HG03442 (cell line): ENCODE data around the gene ZNF580.
A peak's percentile ranks its signal among the peaks of the same experiment; 100 is the strongest.

Experiments used
- ATAC-seq: cut with Tn5 transposase; IDR thresholded peaks from one replicate; pipeline ENCODE4 v1.9.1; 2021; ENCODE audit warnings: mild to moderate bottlenecking, moderate library complexity; ENCODE audit not compliant: unreplicated experiment

The ZNF580 gene

DNA sequence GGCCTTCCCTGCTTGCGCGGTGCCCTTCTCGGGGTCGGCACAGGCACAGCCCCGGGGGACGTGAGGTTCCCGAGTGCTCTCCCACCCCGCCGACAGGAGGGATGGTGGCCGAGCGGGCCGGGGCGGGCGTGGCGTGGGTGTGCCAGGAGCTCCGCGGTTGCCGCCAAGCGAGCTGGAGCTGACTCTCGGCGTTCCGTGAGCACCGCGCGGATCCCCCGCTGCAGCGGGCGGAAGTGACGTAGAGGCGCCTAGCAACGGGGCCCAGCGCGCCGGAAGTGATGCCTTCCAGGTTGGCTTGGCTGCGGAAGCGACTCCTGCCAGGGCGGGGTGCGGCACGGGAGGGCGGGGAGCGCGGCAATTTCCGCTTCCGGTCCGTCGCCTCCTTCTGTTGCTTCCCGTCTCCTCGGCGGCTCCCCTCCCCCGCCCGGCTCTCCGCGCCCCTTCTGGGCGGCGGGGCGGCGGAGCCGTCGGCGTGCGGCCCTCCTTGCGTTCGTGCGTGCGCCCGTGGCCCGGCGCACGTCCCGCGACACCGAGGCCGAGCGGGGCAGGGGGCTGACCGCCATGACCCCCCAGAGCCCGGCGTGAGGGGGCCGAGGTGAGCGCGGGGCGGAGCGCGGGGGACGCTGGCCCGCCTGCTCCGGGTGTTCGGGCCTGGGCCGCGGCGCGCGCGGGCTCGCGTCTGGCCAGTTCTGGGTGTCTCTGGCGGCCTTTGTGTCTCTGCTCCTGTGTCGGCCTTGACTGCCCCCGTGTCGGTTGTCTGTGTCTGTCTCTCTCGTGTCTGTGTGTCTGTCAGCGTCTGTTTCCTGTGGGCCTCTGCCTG is 34.2 kb downstream of the ZNF580 start, which contains the start of gene EPN1:
Gene EPN1 (plus strand): TSS at position 386 of the 820 bp plus-strand sequence. CDS start 3,402 bp downstream, outside the sequence.
- peak; percentile 65 for ATAC-seq

DNA sequence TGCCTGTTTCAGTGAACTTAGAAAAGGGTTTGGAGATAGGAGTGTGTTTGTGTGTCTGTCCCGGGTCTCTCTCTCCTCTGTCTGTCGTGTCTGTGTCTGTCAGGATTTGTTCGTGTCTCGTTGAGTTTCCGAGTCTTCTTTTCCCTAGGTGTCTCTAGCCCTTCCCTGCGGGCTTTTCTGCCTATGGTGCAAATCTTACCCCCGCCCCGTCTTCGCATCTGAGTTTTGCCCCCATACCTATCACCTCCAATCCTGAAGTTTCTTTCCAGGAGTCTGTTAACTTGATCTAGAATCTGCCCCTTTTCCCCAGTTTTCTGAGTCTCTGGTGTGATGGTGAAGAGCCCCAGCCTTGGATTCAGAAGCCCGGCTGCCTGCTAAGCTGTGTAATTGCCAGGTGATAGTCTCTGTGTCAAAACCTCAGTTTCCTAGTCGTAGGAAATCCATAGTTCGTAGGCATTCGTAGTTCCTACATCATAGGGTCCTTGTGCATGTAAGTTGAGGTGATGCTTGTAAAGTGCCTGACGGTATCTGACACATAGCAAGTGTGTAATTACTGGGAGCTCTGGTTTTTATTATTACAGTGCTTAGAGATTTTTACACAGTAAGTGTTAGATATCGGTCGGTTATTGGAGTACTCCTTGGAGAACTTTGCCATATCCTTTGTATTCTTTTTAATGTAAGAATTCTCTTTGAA is 35.0 kb downstream of the ZNF580 start:
- no peak for ATAC-seq

DNA sequence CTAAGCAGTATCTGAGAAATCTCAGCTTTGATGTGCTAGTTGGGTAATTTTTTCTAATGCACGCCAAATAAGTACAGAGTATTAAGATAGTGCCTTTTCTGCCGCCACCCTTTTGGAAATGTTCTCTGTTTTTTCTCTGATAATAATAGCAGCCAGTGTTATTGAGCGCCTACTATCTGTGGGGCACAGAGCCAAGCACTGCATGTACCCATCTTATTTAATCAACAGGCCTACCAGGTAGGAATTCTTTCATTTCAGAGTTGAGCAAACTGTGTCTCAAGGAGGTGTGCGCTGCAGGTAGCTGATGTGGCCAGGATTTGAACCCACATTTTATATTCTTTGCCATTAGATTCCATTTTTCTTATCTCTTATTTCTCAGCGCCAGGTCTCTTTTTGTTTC is 35.6 kb downstream of the ZNF580 start:
- ATAC-seq: no peak

DNA sequence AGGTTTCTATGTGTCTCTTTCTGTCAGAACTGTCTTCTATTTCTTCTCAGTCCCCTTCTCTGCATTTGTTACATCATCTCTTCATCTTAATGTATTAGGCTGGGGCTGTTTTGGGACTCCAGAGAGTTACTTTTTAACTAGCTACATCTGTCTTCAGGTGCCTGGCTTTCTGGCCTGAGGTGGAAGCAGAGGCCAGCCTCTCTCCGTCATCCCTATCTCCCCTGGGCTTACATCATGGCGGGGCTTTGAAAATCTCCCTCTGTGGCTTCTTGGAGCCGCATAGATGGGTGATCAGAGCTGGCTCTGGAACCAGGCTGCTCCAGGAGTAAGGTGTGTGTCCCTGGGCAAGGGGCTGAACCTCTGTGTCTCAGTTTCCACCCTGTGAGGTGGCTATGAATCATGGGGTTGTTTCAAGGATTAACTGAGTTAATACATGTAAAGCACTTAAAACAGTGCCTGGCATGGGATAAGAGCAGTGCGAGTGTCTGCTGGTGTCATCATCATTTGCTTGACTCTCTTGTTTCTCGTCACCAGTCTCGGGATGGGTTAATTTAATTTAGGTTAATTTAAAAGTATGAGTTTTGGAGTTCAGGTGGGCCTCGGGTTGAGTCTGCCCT is 36.2 kb downstream of the ZNF580 start:
- ATAC-seq: no peak

DNA sequence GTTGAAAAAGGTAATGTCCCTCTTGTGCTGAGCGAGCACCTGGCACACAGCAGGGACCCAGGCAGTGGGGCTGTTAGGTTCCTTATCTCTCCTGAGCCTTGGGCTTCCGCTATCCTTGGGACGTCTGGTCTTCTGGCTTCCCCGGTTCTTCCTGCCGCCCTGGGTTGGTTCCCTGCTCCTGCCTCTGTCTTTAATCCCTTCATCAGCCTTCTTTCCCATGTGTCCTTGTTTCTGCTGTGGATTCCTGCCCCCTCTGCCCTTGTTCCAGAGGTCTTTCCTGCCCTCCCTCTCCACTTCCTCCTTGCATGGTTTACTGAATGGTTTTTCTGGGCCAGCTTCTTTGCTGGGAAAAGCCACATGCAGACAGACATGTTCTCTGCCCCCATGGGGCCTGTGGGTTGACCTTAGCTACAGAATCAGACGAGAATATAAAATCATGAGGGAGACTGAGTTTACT is 36.8 kb downstream of the ZNF580 start:
- no peak for ATAC-seq

DNA sequence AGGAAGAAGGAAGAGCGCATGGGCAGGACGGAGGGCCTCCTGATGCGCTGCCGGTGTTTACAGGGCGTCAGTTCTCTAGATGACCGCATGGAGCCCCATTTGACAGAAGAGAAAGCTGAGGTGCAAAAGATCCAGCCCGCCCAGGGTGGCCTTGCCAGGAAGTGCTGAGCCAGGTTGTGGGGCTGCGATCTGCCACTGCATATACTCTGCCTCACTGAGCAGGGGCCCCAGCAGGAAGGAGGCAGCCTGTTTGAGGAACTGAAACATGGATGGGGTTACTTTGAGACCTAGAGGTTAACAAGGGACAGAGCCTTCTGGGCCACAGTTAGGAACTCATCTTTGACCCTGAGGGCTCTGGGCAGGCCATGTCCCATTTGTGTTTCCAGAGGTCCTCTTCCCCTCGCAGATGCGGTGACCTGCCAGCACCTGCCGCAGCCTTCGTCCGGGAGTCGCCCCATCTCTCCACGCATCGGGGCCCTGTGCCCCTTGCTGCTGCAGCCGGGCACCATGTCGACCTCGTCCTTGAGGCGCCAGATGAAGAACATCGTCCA is 37.4 kb downstream of the ZNF580 start:
- ATAC-seq: peak; percentile 62

DNA sequence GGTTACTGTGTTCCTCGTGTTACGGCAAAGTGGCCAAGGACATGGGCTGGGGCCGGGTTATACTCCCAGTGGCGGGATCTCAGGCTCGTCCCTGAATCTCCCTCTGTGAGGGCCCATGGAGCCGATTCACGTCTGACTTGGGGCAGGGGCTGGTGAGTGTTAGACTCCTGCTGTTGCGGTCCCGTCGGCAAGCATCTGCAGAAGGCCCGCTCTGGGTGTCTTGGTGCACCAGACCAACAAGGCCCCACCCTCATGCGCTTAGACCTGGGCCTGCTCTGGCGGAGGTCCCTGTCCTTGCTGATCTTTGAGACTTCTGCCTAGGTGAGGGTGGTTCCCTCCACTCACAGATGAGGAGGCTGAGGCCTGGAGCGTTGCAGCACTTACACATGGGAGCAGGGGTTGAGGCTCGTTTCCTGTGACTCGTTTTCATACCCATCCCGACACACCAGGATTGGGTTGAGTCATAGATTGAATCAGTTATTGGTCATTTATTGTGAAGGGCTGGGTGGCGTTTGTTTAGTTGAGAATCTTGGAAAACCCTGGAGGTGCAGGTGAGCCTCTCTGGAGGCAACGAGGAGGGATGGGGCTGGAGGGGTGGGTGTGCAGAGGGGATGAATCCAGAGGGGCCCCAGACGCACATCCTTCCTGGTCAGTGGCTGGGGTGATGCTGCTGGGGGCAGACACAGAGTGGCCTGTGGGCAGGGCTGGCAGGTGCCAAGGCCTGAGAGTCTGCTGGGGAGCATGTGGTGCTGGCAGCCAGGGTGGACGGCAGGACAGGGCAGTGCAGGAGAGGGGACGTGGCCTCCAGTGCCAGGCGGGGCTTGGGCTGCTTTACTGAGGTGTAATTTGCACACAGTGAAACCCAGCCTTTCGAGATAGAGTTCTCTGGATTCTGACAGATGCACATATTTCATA is 38.8 kb downstream of the ZNF580 start:
- ATAC-seq: no peak

DNA sequence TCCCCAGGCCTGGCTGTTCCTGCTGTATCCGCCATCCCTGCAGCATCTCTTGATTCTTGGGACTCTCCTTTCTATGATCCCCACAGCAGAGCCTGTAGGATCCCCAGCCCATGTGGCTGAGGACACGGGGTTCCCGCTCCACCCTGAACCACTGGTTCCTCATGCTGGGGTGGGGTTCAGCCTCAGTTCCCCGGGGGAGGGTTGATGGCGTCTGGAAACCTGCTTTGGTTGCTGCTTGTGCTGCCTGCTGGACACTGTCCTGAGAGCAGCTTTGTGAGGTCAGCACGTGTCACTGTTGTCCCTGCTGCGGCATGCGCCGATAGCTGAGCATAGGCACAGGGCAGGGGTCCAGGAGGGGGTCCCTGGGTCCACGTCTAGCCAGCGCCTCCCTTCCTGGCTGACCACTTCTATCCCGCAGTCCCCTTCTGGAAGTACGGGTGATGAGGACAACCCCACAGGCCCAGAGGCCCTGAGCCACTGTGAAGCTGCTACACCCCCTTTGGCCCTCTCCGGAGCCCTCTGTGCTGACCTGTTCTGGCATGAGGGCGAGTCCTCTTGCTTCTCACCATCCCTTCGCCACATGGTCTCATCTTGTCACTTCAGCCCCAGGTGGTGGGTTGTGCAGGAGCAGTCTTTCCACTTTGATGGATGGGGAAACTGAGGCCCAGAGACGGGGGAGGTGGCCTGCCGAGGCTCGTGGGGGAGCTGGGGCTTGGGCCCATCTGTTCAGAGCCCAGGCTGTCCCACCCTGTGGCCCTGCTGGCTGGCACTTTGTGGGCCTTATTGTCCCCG is 39.7 kb downstream of the ZNF580 start:
- ATAC-seq: no peak

DNA sequence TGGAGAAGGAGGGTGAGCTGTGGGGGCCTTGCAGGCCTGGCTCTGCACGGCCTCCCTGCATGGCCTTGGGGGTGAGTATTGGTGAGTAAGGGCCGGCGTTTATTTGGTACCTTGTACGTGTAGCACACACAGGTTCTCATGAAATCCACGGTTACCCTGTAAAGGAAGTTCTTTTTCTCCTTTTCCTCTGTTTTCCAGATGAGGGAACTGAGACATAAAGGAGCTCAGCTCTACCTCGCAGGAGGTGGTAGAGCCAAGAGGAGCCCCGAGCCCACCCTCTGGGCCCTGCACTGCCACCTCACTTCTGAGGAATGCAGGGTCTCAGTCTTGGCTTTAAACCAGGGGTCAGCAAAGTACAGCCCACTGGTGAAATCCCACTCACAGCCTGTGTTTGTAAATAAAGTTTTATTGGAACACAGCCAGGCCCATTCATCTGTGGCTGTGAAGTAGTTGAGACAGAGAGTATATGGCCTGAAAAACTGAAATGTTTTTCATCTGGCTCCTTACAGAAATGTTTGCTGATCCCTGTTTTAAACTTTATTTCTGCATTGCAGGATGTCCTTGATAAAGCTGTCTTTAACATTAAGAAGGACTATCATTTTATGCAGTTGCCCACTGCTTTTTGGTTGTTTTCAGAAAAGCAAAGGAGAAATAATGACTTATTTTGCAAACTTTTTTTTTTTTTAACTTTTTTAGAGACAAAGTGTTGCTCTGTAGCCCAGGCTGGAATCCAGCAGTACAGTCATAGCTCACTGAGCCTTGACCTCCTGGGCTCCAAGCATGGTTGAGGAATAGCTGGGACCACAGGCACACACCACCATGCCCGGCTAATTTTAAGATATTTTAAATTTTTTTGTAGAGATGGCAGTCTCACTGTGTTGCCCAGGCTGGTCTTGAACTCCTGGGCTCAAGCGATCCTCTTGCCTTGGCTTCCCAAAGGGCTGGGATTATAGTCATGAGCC is 40.6 kb downstream of the ZNF580 start:
- ATAC-seq: no peak

DNA sequence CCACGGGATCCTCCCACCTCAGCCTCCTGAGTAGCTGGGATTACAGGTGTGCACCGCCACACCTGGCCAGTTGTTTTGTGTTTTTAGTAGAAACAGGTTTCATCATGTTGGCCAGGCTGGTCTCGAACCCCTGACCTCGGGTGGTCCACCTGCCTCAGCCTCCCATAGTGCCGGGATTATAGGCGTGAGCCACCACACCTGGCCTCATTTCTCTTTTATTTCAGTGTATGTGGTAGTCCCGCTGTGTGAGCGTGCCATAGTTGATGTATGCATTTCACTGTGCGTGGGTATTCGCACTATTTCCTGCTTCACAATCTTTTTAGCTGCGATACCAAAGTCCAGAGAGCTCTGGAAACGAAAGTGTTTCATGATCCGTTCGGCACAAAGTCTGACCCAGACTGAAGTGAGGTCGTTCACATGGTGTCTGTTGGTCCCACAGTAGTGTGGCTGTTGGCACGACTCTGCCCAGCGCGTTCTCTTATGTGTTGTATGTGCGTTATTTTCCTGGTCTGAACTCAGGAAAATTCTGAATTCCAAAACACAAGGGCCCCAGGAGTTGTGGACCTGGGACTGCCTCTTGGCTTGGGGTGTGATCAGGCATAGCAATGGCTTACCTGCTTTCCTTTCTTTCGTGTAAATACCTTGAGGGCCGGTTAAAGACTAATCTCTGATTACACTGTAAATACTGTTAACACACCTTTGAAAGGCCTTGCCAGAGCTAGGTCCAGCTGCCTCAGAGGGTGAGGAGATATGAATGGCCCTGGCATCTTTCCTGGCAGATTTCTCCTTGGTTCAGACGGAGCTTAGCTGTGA is 42.9 kb downstream of the ZNF580 start:
- no peak for ATAC-seq

DNA sequence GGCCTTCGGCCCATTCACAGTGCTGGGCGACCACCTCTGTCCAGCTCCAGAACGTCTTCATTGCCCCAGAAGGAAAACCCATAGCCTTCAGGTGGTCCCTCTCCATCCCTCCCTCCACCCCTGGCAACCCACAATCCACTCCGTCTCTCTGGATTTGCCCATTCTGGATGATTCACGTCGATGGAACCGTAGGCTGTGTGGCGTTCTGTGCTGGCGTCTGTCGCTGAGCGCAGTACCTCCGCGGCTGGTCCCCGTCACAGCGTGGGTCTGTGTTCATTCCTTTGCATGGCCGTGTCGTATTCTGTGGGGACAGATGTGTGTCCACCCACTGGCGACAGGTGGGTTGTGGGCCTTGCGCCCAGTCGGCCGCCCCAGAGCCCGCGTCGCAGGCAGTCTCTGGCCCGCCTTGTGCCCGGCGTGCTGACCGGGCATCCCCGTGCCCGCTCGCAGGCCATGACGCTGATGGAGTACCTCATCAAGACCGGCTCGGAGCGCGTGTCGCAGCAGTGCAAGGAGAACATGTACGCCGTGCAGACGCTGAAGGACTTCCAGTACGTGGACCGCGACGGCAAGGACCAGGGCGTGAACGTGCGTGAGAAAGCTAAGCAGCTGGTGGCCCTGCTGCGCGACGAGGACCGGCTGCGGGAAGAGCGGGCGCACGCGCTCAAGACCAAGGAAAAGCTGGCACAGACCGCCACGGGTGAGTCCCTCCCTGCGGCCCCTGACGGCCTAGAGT is 44.3 kb downstream of the ZNF580 start:
- ATAC-seq: no peak

DNA sequence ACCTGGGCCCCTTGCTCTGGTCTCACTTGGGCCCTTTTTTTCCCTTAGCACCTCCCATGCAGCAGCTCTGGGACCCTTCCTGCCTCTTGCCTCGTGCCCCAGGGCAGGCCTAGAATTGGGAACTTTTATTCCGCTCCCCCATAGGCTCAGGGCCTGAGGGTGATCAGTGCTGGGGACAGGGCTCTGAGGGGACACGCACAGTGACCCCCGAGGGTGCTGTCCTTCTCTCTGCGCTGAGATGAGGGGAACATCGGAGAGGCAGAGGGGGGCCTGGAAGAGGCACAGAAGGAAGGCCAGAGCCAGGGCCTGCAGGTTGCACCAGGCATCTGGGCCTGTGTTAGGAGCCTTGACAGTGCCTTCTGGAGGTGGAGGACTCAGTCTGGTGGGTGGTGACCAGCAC is 45.0 kb downstream of the ZNF580 start:
- no peak for ATAC-seq

DNA sequence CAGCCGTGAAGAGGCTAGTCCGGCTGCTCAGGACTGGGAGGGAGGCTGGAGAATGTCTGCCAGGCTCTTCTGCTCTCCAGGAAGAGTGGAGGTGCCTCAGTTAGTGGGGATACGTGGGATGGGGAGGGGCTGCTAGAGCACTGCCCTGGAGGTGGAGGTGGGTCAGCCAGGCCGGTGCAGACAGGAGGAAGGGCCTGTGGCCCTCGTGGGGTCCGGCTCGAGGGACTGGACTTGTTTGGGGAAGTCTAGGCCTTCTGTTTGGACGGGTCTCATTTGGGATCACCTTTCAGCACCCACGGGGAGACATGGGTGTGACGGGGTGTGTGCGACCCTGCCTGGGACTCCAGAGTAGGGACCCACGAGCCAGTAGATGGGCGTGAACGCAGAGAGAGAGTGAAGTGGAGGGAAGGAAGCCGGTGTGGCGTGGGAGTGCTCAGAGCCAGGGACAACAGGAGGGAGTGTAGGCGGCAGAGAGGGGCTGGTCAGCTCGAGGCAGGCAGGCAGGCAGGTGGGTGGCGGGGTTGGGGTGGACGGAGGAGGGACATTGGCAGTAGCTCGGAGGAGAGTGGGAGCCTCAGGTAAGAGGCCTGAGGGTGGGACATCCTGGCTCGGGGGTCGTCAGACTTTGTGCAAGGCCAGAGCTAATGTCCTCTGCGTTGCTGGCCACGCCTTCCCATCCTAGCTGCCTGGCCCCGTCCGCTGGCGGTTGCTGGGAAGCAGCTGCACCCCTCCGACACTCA is 45.7 kb downstream of the ZNF580 start:
- ATAC-seq: no peak

DNA sequence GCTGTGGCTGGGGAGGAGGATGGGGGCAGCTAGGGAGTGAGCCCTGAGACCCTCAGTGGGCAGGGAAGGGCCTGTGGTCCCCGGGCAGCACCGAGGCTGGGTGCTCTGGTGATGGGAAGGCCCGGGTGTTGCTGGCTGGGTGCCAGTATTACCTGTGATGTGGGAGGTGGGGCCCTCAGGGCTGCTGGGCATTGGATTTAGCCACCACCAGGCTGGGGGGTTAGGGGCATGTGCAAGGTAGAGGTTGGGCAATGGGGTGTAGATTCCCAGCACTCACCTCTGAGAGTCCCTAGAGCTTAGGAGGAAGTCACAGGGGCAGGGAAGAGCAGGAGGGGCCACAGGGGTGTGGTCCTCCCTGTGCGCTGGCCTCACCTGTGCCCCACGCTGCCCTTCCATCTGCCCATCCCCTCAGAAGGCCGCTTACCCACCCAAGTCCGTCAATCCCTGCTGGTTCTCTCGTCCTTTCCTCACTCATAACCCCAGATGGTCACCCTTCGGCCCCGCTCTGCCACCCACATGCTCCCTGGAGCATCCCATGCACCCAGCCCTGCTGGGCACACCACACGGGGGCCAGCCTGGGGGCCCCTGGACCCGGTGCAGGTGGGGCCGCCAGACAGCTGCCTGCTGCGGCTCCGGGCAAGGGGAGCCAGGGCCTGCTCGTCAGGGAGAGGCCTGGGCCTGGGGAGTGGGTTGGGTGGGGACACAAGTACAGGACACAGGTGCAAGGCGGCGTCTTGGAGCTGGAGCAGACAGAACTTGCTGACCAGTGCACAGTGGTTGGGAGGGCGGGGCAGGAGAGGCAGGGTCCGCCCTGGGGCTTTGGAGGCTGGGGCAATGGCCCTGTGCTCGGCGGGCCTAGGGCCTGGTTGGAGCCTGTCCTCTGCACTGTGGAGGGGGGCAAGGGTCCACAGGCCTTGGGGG is 46.7 kb downstream of the ZNF580 start:
- no peak for ATAC-seq
